ENCODE measurements around the gene NLRP2B.
"Not testable (repeated sequence)": the region's sequence is repeated elsewhere in the genome, so short reads cannot be mapped to it uniquely, and the experiment has no call there.

The NLRP2B gene

DNA sequence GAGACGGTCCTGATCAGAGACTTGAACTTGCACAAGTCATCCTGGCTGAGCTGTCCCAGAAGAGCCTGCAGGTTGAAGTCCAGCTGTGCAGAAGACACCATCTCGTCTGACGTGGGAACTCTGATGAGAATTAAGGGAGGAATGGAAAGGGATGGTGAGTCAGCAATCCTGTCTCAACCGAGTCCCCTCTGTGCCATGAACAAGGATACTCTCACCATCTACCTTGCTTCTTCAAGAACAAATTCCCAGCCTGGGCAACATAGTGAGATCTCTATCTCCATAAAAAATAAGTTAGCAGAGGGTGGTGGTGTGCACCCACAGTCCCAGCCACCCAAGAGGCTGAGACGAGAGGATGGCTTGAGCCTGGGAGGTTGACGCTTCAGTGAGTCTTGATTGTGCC, at the start of gene NLRP2B:
Gene NLRP2B, minus strand, starts transcription at position 101 of the 400 bp plus-strand sequence.
- DNase-seq (ENCODE audit: low read depth in 2 of 2): no peak

DNA sequence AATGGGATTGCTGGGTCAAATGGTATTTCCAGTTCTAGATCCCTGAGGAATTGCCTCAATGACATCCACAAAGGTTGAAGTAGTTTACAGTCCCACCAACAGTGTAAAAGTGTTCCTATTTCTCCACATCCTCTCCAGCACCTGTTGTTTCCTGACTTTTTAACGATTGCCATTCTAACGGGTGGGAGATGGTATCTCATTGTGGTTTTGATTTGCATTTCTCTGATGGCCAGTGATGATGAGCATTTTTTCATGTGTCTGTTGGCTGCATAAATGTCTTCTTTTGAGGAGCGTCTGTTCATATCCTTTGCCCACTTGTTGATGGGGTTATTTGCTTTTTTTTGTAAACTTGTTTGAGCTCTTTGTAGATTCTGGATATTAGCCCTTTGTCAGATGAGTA, 45.9 kb upstream of the NLRP2B start:
- DNase-seq (ENCODE audit: low read depth in 2 of 2): not testable (repeated sequence)

DNA sequence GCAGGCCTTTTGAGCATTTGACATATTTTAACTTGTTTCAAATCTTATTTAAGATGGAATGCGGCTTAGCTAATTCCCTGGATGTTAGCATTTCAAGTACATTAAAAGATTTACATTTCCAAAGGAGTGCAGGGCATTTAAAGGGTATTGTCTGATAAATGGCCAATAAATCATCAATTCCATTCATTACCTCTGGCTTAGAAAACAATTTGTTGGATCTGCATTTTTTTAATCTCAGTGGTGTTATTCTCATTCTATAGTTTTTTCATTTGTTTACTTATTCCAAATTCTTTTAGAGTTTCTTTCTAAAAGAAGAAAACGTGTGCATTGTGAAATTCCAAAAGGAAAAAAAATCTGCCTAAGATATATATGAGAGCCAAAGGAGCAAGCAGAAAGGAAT, 1.3 kb upstream of the NLRP2B start:
- no peak for DNase-seq (ENCODE audit: low read depth in 2 of 2)

DNA sequence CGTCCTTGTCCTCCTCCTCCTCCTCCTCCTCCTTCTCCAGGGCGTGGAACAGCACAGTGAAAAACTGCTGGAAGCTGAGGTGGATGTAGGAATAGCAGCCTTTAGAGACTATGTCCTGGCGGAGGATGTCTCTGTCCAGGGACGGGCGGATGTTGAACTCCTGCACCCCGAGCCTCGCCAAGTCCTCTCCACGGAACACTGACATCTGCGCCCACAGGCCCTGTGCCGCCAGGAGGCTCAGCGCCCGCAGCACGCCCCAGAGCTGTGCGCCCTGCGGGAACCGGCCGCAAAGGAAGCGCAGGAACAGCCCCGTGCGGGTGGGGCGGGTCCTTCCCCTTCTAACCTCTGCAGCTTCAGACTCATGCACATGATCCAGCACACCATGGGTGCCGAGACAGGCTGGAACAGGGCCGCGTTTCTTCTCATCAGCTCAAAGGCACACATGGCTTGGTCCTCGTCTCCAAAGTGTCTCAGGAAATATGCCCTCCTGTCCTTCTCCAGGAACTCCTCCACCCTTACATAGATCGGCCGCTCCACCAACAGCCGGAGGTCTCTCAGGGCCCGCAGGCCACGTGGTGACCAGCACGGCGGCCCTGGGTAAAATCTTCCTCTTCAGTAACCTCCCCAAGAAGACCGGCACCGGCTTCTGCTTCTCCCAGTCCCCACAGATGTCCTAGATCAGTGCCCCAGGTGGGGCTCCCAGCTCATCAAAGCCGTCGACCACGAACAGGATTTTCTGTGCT, 1.2 kb downstream of the NLRP2B start:
- no peak for DNase-seq (ENCODE audit: low read depth in 2 of 2)

DNA sequence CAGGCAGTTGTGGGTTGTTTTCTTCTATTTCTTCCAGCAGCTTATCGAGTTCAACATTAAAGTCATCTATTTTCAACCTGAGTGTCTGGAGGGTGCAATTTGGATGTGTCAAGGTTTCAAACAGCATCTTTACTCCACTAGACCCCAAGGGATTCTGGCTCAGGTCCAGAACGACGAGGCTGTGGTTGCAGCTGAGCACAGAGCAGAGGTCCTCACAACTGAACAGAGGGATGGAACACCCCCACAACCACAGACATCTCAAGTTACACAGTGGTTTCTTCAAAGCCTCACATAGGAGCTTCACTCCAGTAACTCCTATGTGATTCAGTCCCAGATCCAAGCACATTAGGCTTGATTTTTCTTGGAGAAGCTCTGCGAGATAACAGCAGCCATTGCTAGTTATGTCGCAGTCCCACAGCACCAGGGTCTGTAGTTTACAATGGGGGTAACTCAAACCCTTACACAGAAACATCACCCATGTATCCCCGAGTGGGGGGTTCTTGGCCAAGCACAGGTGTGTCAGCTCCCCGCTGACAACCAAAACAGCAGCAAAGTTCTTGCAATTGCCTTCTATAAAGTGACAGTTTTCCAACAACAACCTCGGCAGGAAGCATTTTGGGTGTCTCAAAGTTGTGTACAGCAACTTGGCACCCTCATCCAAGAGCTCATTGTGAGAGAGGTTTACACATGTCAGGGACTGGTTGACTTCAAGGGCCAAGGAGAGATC, 2.8 kb downstream of the NLRP2B start:
- DNase-seq (ENCODE audit: low read depth in 2 of 2): no peak

- DNase-seq (ENCODE audit: low read depth in 2 of 2): no peak
Observed at GRCh38 chrX:57675320-57675719, 4.7 kb downstream of the NLRP2B start.

DNA sequence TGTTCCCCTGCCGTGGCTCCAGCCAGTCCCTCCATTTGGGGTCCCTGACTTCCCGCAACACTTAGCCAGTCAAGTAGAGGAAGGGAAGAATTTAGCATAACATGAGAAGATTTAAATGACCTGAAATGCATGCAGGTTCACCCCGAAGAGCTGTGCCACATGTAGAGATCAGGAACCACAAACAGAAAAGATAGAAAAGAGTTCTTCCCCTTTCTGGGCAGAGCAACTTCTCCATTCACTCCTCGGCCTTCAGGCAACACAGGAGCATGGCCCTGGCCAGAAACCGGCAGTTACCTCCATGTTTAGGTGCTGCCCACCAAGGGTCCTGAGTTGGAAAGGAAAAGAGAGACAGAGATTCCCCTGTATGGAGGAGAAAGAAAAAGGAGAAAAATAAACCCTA, 5.2 kb downstream of the NLRP2B start:
- no peak for DNase-seq (ENCODE audit: low read depth in 2 of 2)

DNA sequence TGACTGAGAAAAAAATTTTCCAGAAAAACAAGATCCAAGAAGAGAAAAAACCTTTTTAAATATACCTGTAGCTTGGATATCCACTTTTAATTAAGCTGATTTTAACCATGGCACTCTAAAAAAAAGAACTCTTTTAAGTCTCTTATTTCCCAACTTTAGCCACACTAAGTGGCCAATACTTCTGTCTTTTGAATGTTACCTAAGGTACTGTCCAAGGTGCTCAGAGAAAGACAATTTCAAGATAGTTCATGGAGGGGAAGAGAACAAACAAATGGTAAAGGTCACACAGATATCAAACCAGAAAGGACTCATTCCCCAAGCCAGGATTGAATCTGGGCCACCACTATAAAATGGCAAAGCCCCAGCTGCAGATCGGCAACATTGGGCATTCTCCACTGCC, 10.1 kb downstream of the NLRP2B start:
- DNase-seq (ENCODE audit: low read depth in 2 of 2): no peak

GRCh38 chrX:57667010-57667409, 13.1 kb downstream of the NLRP2B start:
- DNase-seq (ENCODE audit: low read depth in 2 of 2): no peak

GRCh38 chrX:57655065-57655464, 25.0 kb downstream of the NLRP2B start:
- no peak for DNase-seq (ENCODE audit: low read depth in 2 of 2)

DNA sequence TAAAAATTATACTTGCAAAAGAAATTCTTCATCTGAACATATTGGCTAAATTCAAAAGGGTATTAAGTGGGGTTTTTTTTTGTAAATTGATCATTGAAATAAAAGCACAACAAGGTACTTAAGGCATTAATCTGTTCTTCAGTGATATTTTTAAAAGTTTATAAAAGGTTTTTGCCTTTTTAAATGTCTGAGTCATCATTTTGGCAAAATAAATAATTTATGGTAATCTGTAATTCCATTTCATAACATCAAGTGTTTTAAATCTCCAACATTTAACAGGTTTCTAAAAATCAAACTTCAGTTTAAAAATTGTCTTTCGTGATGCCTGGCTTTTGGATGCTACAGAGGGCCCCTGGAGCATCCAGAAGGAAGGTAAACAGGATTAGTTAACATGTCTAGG, 27.4 kb downstream of the NLRP2B start:
- DNase-seq (ENCODE audit: low read depth in 2 of 2): no peak

- no peak for DNase-seq (ENCODE audit: low read depth in 2 of 2)
Observed at GRCh38 chrX:57651169-57651919, 28.7 kb downstream of the NLRP2B start.

DNA sequence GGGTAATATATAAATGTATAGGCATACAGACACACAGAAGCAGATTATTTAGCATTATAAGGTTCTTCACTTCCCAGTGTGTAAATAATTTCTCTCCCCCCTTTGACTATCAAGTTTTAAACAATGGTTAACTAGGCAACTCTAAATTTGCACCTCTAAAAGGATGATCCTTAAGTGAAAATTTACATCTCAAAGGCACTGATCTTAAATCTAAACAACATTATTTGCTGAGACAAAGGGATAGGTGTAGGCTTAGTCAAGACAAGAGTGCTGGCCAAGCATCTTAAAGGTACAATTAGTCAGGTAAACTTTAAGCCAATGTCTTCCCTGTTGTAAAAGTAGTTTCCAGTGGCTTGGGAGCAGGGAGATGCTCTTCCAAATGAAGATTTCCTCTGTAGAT, 33.0 kb downstream of the NLRP2B start:
- no peak for DNase-seq (ENCODE audit: low read depth in 2 of 2)

GRCh38 chrX:57643698-57644097, 36.4 kb downstream of the NLRP2B start:
- DNase-seq (ENCODE audit: low read depth in 2 of 2): no peak

DNA sequence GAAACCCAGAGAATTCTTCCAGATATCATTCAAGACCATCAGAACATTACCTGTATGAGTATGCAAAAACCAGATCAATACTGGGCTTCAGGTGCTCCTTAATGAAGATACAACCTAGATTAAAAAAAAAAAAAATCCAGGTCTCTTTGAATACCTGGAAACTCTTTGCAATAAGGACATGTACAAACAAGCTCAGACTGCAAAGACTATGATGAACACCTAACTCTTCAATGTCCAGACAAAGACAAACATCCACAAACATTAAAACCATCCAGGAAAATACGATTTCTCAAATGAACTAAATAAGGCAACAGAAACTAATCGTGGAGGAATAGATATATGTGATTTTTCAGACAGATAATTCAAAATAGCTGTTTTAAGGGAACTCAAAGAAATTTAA, 38.7 kb downstream of the NLRP2B start:
- DNase-seq (ENCODE audit: low read depth in 2 of 2): no peak

GRCh38 chrX:57640674-57641016, 39.4 kb downstream of the NLRP2B start:
- DNase-seq (ENCODE audit: low read depth in 2 of 2): no peak

GRCh38 chrX:57629438-57629837, 50.6 kb downstream of the NLRP2B start:
- DNase-seq (ENCODE audit: low read depth in 2 of 2): not testable (repeated sequence)

Data from fibroblast of skin of left biceps (primary cell).